Transverse colon (tissue), 4 donors: ENCODE data around the gene NANS. TPM values are rescaled to one million over a fixed set of nuclear protein-coding genes. Genes with fewer than 3 reads are reported as not detected.
A peak's percentile ranks its signal among the peaks of the same experiment; 100 is the strongest.
"Not testable (repeated sequence)": the region's sequence is repeated elsewhere in the genome, so short reads cannot be mapped to it uniquely, and the experiment has no call there.

Source experiments
- DNase-seq: peaks from one replicate; pipeline ENCODE4 v3.0.0-alpha.2; 2019
- H3K27ac ChIP-seq, 4 donors: fragments of 200-600 bp; sonication (generic); 2 replicates each; pipeline ENCODE4 v1.5.1; 2016 to 2018; ENCODE audit warnings: inconsistent platforms in 4 of 4
- H3K27me3 ChIP-seq: fragments of 200-600 bp; sonication (generic); 2 replicates; pipeline ENCODE4 v1.5.1; 2017; ENCODE audit warnings: inconsistent platforms
- H3K36me3 ChIP-seq, 4 donors: fragments of 200-600 bp; sonication (generic); 2 replicates each; pipeline ENCODE4 v1.5.1; 2017 to 2019; ENCODE audit warnings: inconsistent platforms in 4 of 4
- H3K4me1 ChIP-seq, 4 donors: fragments of 200-600 bp; sonication (generic); 2 replicates each; pipeline ENCODE4 v1.5.1; 2017 to 2020; ENCODE audit warnings: inconsistent platforms in 4 of 4
- H3K4me3 ChIP-seq, 4 donors: fragments of 200-600 bp; sonication (generic); 1 replicate in 1 of 4; 2 replicates in 3 of 4; pipeline versions ENCODE4 v1.5.1 to v1.6.1; 2017 to 2019; ENCODE audit warnings: inconsistent platforms in 4 of 4
- H3K9me3 ChIP-seq, 2 donors: fragments of 200-600 bp; sonication (generic); 2 replicates each; pipeline ENCODE4 v1.5.1; 2017 to 2019; ENCODE audit warnings: inconsistent platforms in 2 of 2
- EP300 ChIP-seq: sonication (generic); formaldehyde crosslinking; IDR thresholded peaks from one replicate; pipeline ENCODE4 v1.6.1; 2017; ENCODE audit warnings: antibody characterized with exemption, low read depth
- POLR2A ChIP-seq: fragments of 450-650 bp; IDR thresholded peaks from one replicate; pipeline ENCODE4 v1.6.1; 2016; ENCODE audit warnings: antibody characterized with exemption, mild to moderate bottlenecking, moderate library complexity
- POLR2AphosphoS5 ChIP-seq, 3 donors: sonication (generic); formaldehyde crosslinking; IDR thresholded peaks; one replicate each; pipeline ENCODE4 v1.6.1; 2016; ENCODE audit warnings: antibody characterized with exemption in 3 of 3
- WGBS, 2 donors: methylation state at CpG; one replicate each; pipeline ENCODE4 v1.1.5; 2018; ENCODE audit warnings: low coverage in 1 of 2; 5-methylcytosine and 5-hydroxymethylcytosine counted together
- in situ Hi-C, 4 donors: fragments of 200-750 bp; cut with MboI; loops; one replicate each; pipeline versions ENCODE4 v1.15.0 to v1.15.1; 2017; ENCODE audit warnings: low sequenced_read_pairs in 3 of 4, low pct_ligation_motif_present in 1 of 4, low pct_unique_long_range_greater_than_20kb in 1 of 4
- intact Hi-C: fragments of 100-400 bp; cut with DNase I; formaldehyde crosslinking; loops from one replicate; pipeline ENCODE4 v1.15.1; 2023; ENCODE audit warnings: low total_unique reads
- total RNA-seq, 4 donors: library from RNA; depleted of rRNA; stranded (reverse); fragments of >200 nt; gene quantifications; one replicate each; pipeline ENCODE4 v1.1.0, GENCODE V29; 2016
- TF ChIP-seq, protein P1 (sequence below), 5 experiments: fragments of 200-600 bp in 3 of 5; fragments of 450-650 bp in 2 of 5; sonication (generic) in 3 of 5; IDR thresholded peaks; 1 replicate in 2 of 5; 2 replicates in 3 of 5; pipeline ENCODE4 v1.5.1; 2016 to 2017; ENCODE audit warnings: antibody characterized with exemption in 5 of 5, inconsistent platforms in 3 of 5, mild to moderate bottlenecking in 2 of 5, moderate library complexity in 1 of 5

The NANS gene
- total RNA-seq, 4 donors from 2014 or later: 86.6 to 319 (median 269) TPM

- no peak for DNase-seq
- TF ChIP-seq, protein P1, sequence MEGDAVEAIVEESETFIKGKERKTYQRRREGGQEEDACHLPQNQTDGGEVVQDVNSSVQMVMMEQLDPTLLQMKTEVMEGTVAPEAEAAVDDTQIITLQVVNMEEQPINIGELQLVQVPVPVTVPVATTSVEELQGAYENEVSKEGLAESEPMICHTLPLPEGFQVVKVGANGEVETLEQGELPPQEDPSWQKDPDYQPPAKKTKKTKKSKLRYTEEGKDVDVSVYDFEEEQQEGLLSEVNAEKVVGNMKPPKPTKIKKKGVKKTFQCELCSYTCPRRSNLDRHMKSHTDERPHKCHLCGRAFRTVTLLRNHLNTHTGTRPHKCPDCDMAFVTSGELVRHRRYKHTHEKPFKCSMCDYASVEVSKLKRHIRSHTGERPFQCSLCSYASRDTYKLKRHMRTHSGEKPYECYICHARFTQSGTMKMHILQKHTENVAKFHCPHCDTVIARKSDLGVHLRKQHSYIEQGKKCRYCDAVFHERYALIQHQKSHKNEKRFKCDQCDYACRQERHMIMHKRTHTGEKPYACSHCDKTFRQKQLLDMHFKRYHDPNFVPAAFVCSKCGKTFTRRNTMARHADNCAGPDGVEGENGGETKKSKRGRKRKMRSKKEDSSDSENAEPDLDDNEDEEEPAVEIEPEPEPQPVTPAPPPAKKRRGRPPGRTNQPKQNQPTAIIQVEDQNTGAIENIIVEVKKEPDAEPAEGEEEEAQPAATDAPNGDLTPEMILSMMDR (IDR thresholded peaks at IDR 0.05): no peak
- TF ChIP-seq POLR2A: no peak
- TF ChIP-seq POLR2AphosphoS5 (IDR thresholded peaks at IDR 0.05): no peak
- H3K36me3 ChIP-seq: peaks cover 0 to 45% (median 20%) of the 10 kb centered on the region in 4 donors
- WGBS, 2 donors: 60 to 79% methylated on average over 1 of the region's 1 CpG
- peaks cover 0 to 11% (median 7%) of the 10 kb centered on the region in 4 donors for H3K4me1 ChIP-seq
- no peaks in the 10 kb centered on the region for H3K27me3 ChIP-seq
- intact Hi-C loops: no loop called here
- peak overlapping the region in 1 of 4 donors; percentile 48 for H3K27ac ChIP-seq
- no peaks in the 10 kb centered on the region for H3K9me3 ChIP-seq
- H3K4me3 ChIP-seq: no peak overlapping the region
- in situ Hi-C loops: no loop called here
Observed at GRCh38 chr9:98017306-98017705, 39.2 kb upstream of the NANS start.

GRCh38 chr9:98018347-98018746, 38.2 kb upstream of the NANS start:
- no peaks in the 10 kb centered on the region for H3K9me3 ChIP-seq
- intact Hi-C loops (no loop called here), in situ Hi-C loops (no loop called here)
- peaks cover 0 to 11% (median 7%) of the 10 kb centered on the region in 4 donors for H3K4me1 ChIP-seq
- no peak for DNase-seq
- WGBS, 2 donors: 81 to 100% methylated on average over 2 to 5 of the region's 5 CpGs
- TF ChIP-seq, protein P1 (IDR thresholded peaks at IDR 0.05): no peak
- no peak for TF ChIP-seq POLR2A
- no peak for TF ChIP-seq POLR2AphosphoS5 (IDR thresholded peaks at IDR 0.05)
- TF ChIP-seq EP300: no peak
- no peak overlapping the region for H3K4me3 ChIP-seq
- peak overlapping the region in 3 of 4 donors; percentile 67 to 74 (median 70) for H3K27ac ChIP-seq
- H3K27me3 ChIP-seq: no peaks in the 10 kb centered on the region
- H3K36me3 ChIP-seq: peaks cover 0 to 35% (median 14%) of the 10 kb centered on the region in 4 donors

- no peak for TF ChIP-seq EP300
- no peak for TF ChIP-seq POLR2A
- TF ChIP-seq, protein P1 (IDR thresholded peaks at IDR 0.05): no peak
- TF ChIP-seq POLR2AphosphoS5 (IDR thresholded peaks at IDR 0.05): no peak
- in situ Hi-C loops: no loop called here
Observed at GRCh38 chr9:98019098-98019497, 37.4 kb upstream of the NANS start.

GRCh38 chr9:98019869-98020268, 36.7 kb upstream of the NANS start:
- Histone ChIP-seq H3K4me1 (peaks cover 0 to 11% (median 7%) of the 10 kb centered on the region in 4 donors), H3K36me3 (peaks cover 0 to 21% (median 8%) of the 10 kb centered on the region in 4 donors), H3K27ac (peak overlapping the region; percentile 67 to 75 (median 72))
- DNase-seq: peak; percentile 69
- H3K27me3 ChIP-seq, intact Hi-C loops, H3K9me3 ChIP-seq, in situ Hi-C loops, H3K4me3 ChIP-seq: not testable (repeated sequence)
- peak in 2 of 3 donors; percentile 50 to 56 for TF ChIP-seq POLR2AphosphoS5 (IDR thresholded peaks at IDR 0.05)
- WGBS, 2 donors: 61 to 80% methylated on average over 2 to 5 of the region's 5 CpGs

More at GRCh38 chr9:98019098-98019497, 37.4 kb upstream of the NANS start:
- Histone ChIP-seq H3K27ac (peak overlapping the region; percentile 67 to 75 (median 72)), H3K27me3 (no peaks in the 10 kb centered on the region), H3K4me1 (peaks cover 0 to 11% (median 7%) of the 10 kb centered on the region in 4 donors), H3K4me3 (no peak overlapping the region), H3K36me3 (peaks cover 0 to 28% (median 11%) of the 10 kb centered on the region in 4 donors), H3K9me3 (no peaks in the 10 kb centered on the region)
- intact Hi-C loops: no loop called here
- WGBS, 2 donors: 68% methylated on average over 4 of the region's 4 CpGs; no CpG with 5 or more reads in 1 of the 2 donors
- no peak for DNase-seq
